ENCODE data around the gene RASGEF1C. TPM values are rescaled to one million over a fixed set of nuclear protein-coding genes. Genes with fewer than 3 reads are reported as not detected.

Gene RASGEF1C
- total RNA-seq, 1 donor from 2014 or later: 1.1 TPM

DNA sequence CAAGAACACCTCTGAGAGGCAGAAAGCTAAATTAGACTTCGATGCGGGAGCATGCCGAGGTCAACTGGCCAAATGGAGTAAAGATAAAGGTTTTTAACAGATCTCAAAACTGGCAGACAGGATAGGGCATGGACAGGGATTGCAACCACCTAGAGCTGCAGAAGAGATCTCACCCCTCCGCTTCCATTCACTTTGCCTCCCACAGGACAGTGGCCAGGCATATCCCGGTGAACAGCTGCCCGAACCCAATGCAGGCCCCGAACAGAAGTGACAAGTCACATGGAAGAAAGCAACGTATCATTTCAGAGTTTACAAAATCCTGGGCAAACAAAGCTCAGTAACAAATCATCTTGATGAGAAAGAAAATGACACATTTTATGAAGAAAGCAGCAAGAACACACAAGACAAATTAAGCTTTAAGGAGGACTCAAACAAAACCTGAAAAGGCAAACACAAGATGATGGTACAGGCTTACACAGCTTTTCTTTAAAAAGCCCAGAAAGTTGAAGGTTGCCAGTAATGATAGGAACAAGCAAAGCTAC is 155.9 kb downstream of the RASGEF1C start:
- no peak for DNase-seq (ENCODE audit: low spot score)

GRCh38 chr5:180052211-180052818 is 156.7 kb downstream of the RASGEF1C start:
- DNase-seq (ENCODE audit: low spot score): no peak

Other genes starting within 250 kb of the RASGEF1C start
- gene RNF130, start 137.5 kb downstream of the RASGEF1C start, total RNA-seq: 85.6 TPM
- gene MAPK9, start 82.9 kb upstream of the RASGEF1C start, total RNA-seq: 36.1 TPM
- 9.4 TPM for gene GFPT2, start 144.1 kb upstream of the RASGEF1C start, total RNA-seq